Hematopoietic multipotent progenitor cell treated with erythropoietin and hydrocortisone succinate and interleukin-3 and kit ligand, for 8 days (in vitro differentiated cells): ENCODE results near the gene NPB.
"Not testable (repeated sequence)": the region's sequence is repeated elsewhere in the genome, so short reads cannot be mapped to it uniquely, and the experiment has no call there.

Source experiments
- DNase-seq: peaks from one replicate; pipeline ENCODE4 v3.0.0-alpha.2; 2015

NPB gene

GRCh38 chr17:81913394-81914102 lies 11.5 kb downstream of the NPB start:
- no peak for DNase-seq

GRCh38 chr17:81914103-81914850 lies 12.2 kb downstream of the NPB start:
- no peak for DNase-seq

- no peak for DNase-seq
These were observed 13.3 kb downstream of the NPB start for GRCh38 chr17:81915331-81915730.

GRCh38 chr17:81916234-81917001 lies 14.4 kb downstream of the NPB start:
- DNase-seq: peak; percentile 71

GRCh38 chr17:81917565-81918332 lies 15.7 kb downstream of the NPB start, which contains the start of gene SIRT7:
SIRT7 (minus strand) TSS chr17:81918176; CDS start chr17:81918131, 45 bp downstream.
- peak; percentile 82 for DNase-seq

GRCh38 chr17:81918333-81918669 lies 16.3 kb downstream of the NPB start:
- DNase-seq: not testable (repeated sequence)

- DNase-seq: peak; percentile 71
These were observed 17.0 kb downstream of the NPB start for GRCh38 chr17:81918832-81919545.

- no peak for DNase-seq
These were observed 18.8 kb downstream of the NPB start for GRCh38 chr17:81920612-81921536.

- no peak for DNase-seq
These were observed 19.5 kb downstream of the NPB start for GRCh38 chr17:81921537-81921862.

GRCh38 chr17:81921996-81922565 lies 20.0 kb downstream of the NPB start:
- no peak for DNase-seq

- no peak for DNase-seq
These were observed 20.7 kb downstream of the NPB start for GRCh38 chr17:81922566-81923301.

GRCh38 chr17:81923302-81924260 lies 21.5 kb downstream of the NPB start:
- DNase-seq: peak; percentile 91

GRCh38 chr17:81924557-81925532 lies 22.8 kb downstream of the NPB start:
- no peak for DNase-seq

GRCh38 chr17:81925860-81926450 lies 23.9 kb downstream of the NPB start:
- DNase-seq: no peak

- DNase-seq: peak; percentile 72
These were observed 24.6 kb downstream of the NPB start for GRCh38 chr17:81926451-81927151.

GRCh38 chr17:81927152-81927652 lies 25.2 kb downstream of the NPB start:
- no peak for DNase-seq
